Effector memory CD4-positive, alpha-beta T cell (primary cell): Measurements from ENCODE around the gene TBXAS1.

Experiments used
- DNase-seq, 3 donors: peaks; one replicate each; pipeline ENCODE4 v3.0.0-alpha.2; 2020
- H3K27ac ChIP-seq: 2 replicates; pipeline ENCODE4 v1.7.0; 2013; ENCODE audit warnings: mild to moderate bottlenecking, low read length, moderate library complexity; ENCODE audit not compliant: insufficient read depth, poor library complexity, severe bottlenecking
- H3K27me3 ChIP-seq: replicated peaks from 2 replicates; pipeline ENCODE4 v1.7.0; 2013; ENCODE audit warnings: mild to moderate bottlenecking, low read length; ENCODE audit not compliant: insufficient read depth, control insufficient read depth, poor library complexity, severe bottlenecking
- H3K36me3 ChIP-seq: 2 replicates; pipeline ENCODE4 v1.7.0; 2013; ENCODE audit warnings: mild to moderate bottlenecking, low read length, moderate library complexity; ENCODE audit not compliant: control insufficient read depth, insufficient read depth
- H3K4me1 ChIP-seq: 2 replicates; pipeline ENCODE4 v1.7.0; 2013; ENCODE audit warnings: low read length, mild to moderate bottlenecking; ENCODE audit not compliant: control insufficient read depth, insufficient read depth, poor library complexity, severe bottlenecking
- H3K4me3 ChIP-seq: 2 replicates; pipeline ENCODE4 v1.7.0; 2013; ENCODE audit warnings: low read length, low read depth, mild to moderate bottlenecking; ENCODE audit not compliant: insufficient read depth, poor library complexity, severe bottlenecking
- H3K9me3 ChIP-seq: 2 replicates; pipeline ENCODE4 v1.7.0; 2013; ENCODE audit warnings: mild to moderate bottlenecking, low read length, moderate library complexity; ENCODE audit not compliant: control insufficient read depth

Gene TBXAS1

GRCh38 chr7:139867847-139868246 lies 38.8 kb downstream of the TBXAS1 start:
- Histone ChIP-seq H3K4me1 (no peaks in the 10 kb centered on the region), H3K9me3 (no peaks in the 10 kb centered on the region), H3K27me3 (no peaks in the 10 kb centered on the region), H3K4me3 (no peak overlapping the region), H3K27ac (no peak overlapping the region), H3K36me3 (no peaks in the 10 kb centered on the region)
- no peak for DNase-seq

- Histone ChIP-seq H3K36me3 (no peaks in the 10 kb centered on the region), H3K4me3 (no peak overlapping the region), H3K4me1 (no peaks in the 10 kb centered on the region), H3K9me3 (no peaks in the 10 kb centered on the region), H3K27me3 (no peaks in the 10 kb centered on the region), H3K27ac (no peak overlapping the region)
- no peak for DNase-seq
Measured at GRCh38 chr7:139869886-139870285, 40.8 kb downstream of the TBXAS1 start.

- no peak for DNase-seq
- no peaks in the 10 kb centered on the region for H3K4me1 ChIP-seq
- H3K27me3 ChIP-seq, result no peaks in the 10 kb centered on the region
- no peaks in the 10 kb centered on the region for H3K9me3 ChIP-seq
- H3K36me3 ChIP-seq, result no peaks in the 10 kb centered on the region
- H3K27ac ChIP-seq, result no peak overlapping the region
- H3K4me3 ChIP-seq, result no peak overlapping the region
Measured at GRCh38 chr7:139870380-139870779, 41.3 kb downstream of the TBXAS1 start.

- Histone ChIP-seq H3K9me3 (no peaks in the 10 kb centered on the region), H3K4me3 (no peak overlapping the region), H3K27me3 (no peaks in the 10 kb centered on the region), H3K36me3 (no peaks in the 10 kb centered on the region), H3K4me1 (no peaks in the 10 kb centered on the region), H3K27ac (no peak overlapping the region)
- DNase-seq, result no peak
Measured at GRCh38 chr7:139871331-139871730, 42.3 kb downstream of the TBXAS1 start.

GRCh38 chr7:139871820-139872219 lies 42.8 kb downstream of the TBXAS1 start:
- no peaks in the 10 kb centered on the region for H3K9me3 ChIP-seq
- no peak overlapping the region for H3K27ac ChIP-seq
- no peaks in the 10 kb centered on the region for H3K4me1 ChIP-seq

GRCh38 chr7:139873593-139874301 lies 44.7 kb downstream of the TBXAS1 start:
- Histone ChIP-seq H3K36me3 (no peaks in the 10 kb centered on the region), H3K4me3 (no peak overlapping the region), H3K4me1 (no peaks in the 10 kb centered on the region), H3K9me3 (no peaks in the 10 kb centered on the region), H3K27me3 (no peaks in the 10 kb centered on the region), H3K27ac (no peak overlapping the region)
- no peak for DNase-seq

More at GRCh38 chr7:139871820-139872219, 42.8 kb downstream of the TBXAS1 start:
- H3K27me3 ChIP-seq, result no peaks in the 10 kb centered on the region
- H3K4me3 ChIP-seq, result no peak overlapping the region
- no peaks in the 10 kb centered on the region for H3K36me3 ChIP-seq
- DNase-seq, result no peak

- Histone ChIP-seq H3K4me1 (no peaks in the 10 kb centered on the region), H3K27me3 (no peaks in the 10 kb centered on the region), H3K4me3 (no peak overlapping the region), H3K27ac (no peak overlapping the region), H3K36me3 (no peaks in the 10 kb centered on the region), H3K9me3 (no peaks in the 10 kb centered on the region)
- DNase-seq, result no peak
Measured at GRCh38 chr7:139874302-139874629, 45.2 kb downstream of the TBXAS1 start.

GRCh38 chr7:139875821-139876241 lies 46.8 kb downstream of the TBXAS1 start:
- no peak for DNase-seq
- no peaks in the 10 kb centered on the region for H3K9me3 ChIP-seq
- no peak overlapping the region for H3K27ac ChIP-seq
- H3K36me3 ChIP-seq, result no peaks in the 10 kb centered on the region
- no peaks in the 10 kb centered on the region for H3K27me3 ChIP-seq
- no peak overlapping the region for H3K4me3 ChIP-seq
- no peaks in the 10 kb centered on the region for H3K4me1 ChIP-seq

- no peaks in the 10 kb centered on the region for H3K9me3 ChIP-seq
- H3K36me3 ChIP-seq, result no peaks in the 10 kb centered on the region
- H3K4me3 ChIP-seq, result no peak overlapping the region
- DNase-seq, result no peak
- no peaks in the 10 kb centered on the region for H3K4me1 ChIP-seq
- no peaks in the 10 kb centered on the region for H3K27me3 ChIP-seq
- no peak overlapping the region for H3K27ac ChIP-seq
Measured at GRCh38 chr7:139876622-139877283, 47.7 kb downstream of the TBXAS1 start.

- Histone ChIP-seq H3K27ac (no peak overlapping the region), H3K9me3 (no peaks in the 10 kb centered on the region), H3K4me1 (no peaks in the 10 kb centered on the region), H3K36me3 (no peaks in the 10 kb centered on the region), H3K27me3 (no peaks in the 10 kb centered on the region), H3K4me3 (no peak overlapping the region)
- DNase-seq, result no peak
Measured at GRCh38 chr7:139883814-139884213, 54.8 kb downstream of the TBXAS1 start.
